Mesothelial cell of epicardium (in vitro differentiated cells): ENCODE results near the gene AKT1S1. TPM values are rescaled to one million over a fixed set of nuclear protein-coding genes. Genes with fewer than 3 reads are reported as not detected.

Experiments
- DNase-seq, 2 experiments: peaks; one replicate each; pipeline ENCODE4 v3.0.0; 2021; ENCODE audit warnings: low spot score in 2 of 2; ENCODE audit not compliant: unreplicated experiment in 2 of 2
- H3K27ac Mint-ChIP-seq: 2 replicates; pipeline ENCODE4 v1.8.0; 2021; ENCODE audit warnings: mixed read lengths
- H3K27me3 Mint-ChIP-seq: 2 replicates; pipeline ENCODE4 v1.8.0; 2021; ENCODE audit warnings: low read depth, mixed read lengths
- H3K36me3 Mint-ChIP-seq: 2 replicates; pipeline ENCODE4 v1.8.0; 2021; ENCODE audit warnings: mixed read lengths
- H3K4me1 Mint-ChIP-seq: 2 replicates; pipeline ENCODE4 v1.8.0; 2021; ENCODE audit warnings: mixed read lengths
- H3K4me3 Mint-ChIP-seq: 2 replicates; pipeline ENCODE4 v1.8.0; 2021; ENCODE audit warnings: mild to moderate bottlenecking, moderate library complexity, mixed read lengths
- H3K9me3 Mint-ChIP-seq: 2 replicates; pipeline ENCODE4 v1.8.0; 2021; ENCODE audit warnings: mixed read lengths
- total RNA-seq: library from RNA; stranded (reverse); gene quantifications from 3 replicates; pipeline ENCODE4 v1.2.1, GENCODE V29; 2021
- TF ChIP-seq, protein P1 (sequence below): fragments of 200-600 bp; sonication (generic); IDR thresholded peaks from one replicate; pipeline ENCODE4 v1.5.0; 2021; ENCODE audit warnings: antibody characterized with exemption; ENCODE audit not compliant: unreplicated experiment

AKT1S1 gene
- total RNA-seq, 1 donor from 2014 or later: 41.8 TPM

DNA sequence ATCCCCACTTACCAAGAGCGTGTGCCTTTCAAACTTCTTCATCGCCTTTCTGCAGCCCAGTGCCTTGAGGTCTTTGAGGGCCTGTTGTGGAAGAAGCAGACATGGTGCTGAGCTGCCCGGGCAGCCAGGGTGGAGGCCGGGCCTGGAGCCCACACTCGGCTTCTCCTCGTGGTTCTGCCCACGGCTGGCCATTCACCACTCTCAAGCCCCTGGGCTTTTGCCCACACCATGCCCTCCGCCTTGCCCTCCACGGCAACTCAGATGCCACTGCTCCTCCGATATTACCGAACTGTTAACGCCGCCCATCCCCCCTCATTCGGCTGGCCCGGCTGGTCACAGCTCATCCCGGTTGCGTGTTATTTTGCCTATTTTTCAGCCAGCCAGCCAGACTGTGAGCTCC, 14.2 kb upstream of the AKT1S1 start:
- Mint-ChIP-seq H3K27me3 (peaks cover 37% of the 10 kb centered on the region), H3K9me3 (no peaks in the 10 kb centered on the region), H3K27ac (no peak overlapping the region), H3K36me3 (peaks cover 4% of the 10 kb centered on the region), H3K4me1 (peaks cover 7% of the 10 kb centered on the region), H3K4me3 (no peak overlapping the region)
- no peak for DNase-seq
- TF ChIP-seq, protein P1, sequence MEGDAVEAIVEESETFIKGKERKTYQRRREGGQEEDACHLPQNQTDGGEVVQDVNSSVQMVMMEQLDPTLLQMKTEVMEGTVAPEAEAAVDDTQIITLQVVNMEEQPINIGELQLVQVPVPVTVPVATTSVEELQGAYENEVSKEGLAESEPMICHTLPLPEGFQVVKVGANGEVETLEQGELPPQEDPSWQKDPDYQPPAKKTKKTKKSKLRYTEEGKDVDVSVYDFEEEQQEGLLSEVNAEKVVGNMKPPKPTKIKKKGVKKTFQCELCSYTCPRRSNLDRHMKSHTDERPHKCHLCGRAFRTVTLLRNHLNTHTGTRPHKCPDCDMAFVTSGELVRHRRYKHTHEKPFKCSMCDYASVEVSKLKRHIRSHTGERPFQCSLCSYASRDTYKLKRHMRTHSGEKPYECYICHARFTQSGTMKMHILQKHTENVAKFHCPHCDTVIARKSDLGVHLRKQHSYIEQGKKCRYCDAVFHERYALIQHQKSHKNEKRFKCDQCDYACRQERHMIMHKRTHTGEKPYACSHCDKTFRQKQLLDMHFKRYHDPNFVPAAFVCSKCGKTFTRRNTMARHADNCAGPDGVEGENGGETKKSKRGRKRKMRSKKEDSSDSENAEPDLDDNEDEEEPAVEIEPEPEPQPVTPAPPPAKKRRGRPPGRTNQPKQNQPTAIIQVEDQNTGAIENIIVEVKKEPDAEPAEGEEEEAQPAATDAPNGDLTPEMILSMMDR: no peak

DNA sequence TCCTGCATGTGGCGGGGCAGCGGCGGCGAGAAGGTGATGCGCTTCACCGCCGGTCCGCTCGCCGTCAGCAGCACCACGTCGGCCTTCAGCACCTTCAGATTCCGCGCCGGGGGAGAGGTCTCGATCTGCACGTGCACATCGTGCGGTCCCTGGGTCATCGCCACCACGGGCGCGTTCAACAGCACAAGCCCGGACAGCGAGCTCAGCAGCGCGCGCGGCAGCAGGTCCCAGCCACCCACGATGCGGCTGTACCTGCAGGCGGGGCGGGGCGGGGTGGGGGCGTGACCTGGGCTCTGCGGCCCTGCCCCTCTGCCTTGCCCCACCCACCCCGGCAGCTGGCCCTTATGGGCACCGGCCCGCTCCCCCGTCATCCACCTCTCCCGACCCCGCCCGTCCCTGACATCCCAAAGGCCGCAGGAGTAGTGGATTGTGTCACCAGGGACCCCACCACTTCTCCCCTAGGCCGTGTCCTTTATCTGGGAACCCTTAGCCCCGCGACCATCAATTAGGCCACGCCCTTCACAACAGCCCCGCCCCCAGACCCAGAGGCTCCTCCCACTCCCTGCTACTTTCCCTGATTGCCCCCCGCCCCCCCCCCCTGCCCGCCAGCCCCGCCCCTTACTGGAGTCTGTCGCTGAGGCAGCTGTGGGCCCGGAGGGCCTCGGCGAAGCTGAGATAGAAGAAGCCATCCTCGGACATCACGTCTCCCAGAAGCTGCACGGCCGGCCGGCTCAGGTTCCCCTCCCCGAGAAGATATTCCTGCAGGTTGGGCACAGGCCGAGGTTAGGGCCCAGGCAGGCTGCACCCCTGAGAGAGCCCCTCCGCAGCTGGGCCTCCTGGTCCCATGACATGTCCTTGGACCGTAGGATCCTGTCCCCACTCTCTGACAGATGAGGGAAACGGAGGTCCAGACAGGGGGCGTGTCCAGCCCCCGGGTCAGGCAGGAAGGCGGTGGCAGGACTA, 13.5 kb upstream of the AKT1S1 start:
- Mint-ChIP-seq H3K36me3 (peaks cover 8% of the 10 kb centered on the region), H3K27ac (no peak overlapping the region), H3K27me3 (peaks cover 34% of the 10 kb centered on the region), H3K4me1 (peaks cover 6% of the 10 kb centered on the region), H3K9me3 (no peaks in the 10 kb centered on the region), H3K4me3 (peak overlapping the region; percentile 59)
- DNase-seq: no peak
- TF ChIP-seq, protein P1: no peak

DNA sequence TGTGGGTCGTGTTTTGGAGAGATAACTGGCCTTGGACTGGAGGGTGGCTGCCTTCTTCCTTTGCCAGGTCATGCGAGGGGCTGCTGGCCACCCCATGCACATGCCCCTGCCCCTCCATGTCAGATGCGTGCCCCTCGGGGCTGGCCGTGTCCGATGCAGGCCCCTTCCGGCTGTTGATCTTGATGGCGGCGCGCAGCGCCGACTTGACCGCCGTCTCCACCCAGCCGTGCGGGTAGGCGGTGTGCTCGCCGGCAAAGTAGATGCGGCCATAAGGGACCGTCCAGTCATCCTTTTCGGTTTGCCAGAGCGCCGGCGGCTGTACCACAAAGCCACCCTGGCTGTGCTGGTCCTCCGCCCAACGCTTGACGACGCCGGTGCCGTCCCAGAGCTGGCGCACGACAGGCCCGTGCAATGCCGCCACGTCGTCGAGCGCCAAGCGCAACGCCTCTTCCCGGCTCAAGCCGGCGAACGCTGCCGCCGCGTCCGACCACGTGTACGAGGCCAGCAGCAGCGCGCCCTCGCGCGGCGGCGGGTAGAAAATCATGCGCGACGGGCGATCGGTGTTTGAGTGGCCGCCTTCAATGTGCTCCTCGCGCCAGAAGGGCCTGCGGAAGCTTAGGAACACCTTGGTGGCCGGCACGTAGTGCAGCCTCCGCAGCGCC, 12.7 kb upstream of the AKT1S1 start:
- Mint-ChIP-seq H3K4me3 (peak overlapping the region; percentile 59), H3K36me3 (peaks cover 12% of the 10 kb centered on the region), H3K27ac (no peak overlapping the region), H3K9me3 (no peaks in the 10 kb centered on the region), H3K27me3 (peaks cover 34% of the 10 kb centered on the region), H3K4me1 (peaks cover 6% of the 10 kb centered on the region)
- DNase-seq: peak in 1 of 2 experiments; percentile 66
- TF ChIP-seq, protein P1: peak; percentile 74

DNA sequence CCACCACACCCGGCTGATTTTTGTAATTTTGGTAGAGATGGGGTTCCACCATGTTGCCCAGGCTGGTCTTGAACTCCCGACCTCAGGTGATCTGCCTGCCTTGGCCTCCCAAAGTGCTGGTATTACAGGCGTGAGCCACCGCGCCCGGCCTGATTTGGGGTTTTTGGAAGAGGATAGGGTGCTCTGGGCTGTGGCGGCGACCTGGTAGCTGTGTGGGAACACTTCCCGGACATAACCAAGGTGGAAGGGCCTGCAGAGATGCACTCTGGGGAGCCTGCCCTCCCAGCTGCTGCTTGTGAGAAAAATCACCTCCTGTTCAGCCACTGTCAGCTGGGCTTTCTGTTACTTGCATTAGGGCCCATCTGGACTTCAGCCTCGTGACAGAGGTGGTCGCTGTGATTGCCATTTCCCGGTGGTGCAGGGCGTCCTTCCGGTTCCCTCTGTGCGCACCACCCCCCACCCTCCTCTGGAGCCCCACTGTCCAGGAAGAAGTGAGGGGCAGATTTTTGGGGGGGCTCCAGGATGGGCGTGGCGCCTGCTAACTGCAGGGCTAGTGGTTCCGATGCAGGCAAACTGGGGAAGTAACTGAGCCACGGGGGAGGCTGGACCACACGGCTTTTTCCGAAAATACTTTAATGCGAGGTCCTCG, 12.0 kb upstream of the AKT1S1 start:
- no peak for DNase-seq
- H3K4me3 Mint-ChIP-seq: peak overlapping the region; percentile 13

DNA sequence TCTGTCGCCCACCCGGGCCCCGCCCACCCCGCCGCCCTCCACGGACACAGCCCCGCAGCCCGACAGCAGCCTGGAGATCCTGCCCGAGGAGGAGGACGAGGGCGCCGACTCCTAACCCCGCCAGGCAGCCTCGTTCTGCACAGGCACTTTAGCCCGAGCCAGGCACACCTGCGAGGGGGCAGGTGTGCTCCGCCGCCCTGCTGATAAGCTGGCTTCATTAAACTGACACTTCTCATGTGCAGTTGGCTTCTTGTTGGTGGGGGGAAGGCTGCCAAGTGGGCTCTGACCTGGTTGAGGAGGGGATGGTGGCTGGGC, 11.3 kb upstream of the AKT1S1 start:
- Mint-ChIP-seq H3K27me3 (peaks cover 33% of the 10 kb centered on the region), H3K4me3 (no peak overlapping the region), H3K27ac (no peak overlapping the region), H3K9me3 (no peaks in the 10 kb centered on the region), H3K4me1 (peaks cover 6% of the 10 kb centered on the region), H3K36me3 (peaks cover 22% of the 10 kb centered on the region)
- no peak for DNase-seq
- TF ChIP-seq, protein P1: no peak

More for the DNA sequence above, 12.0 kb upstream of the AKT1S1 start:
- H3K27ac Mint-ChIP-seq: no peak overlapping the region
- no peaks in the 10 kb centered on the region for H3K9me3 Mint-ChIP-seq
- H3K27me3 Mint-ChIP-seq: peaks cover 33% of the 10 kb centered on the region
- TF ChIP-seq, protein P1: no peak
- peaks cover 6% of the 10 kb centered on the region for H3K4me1 Mint-ChIP-seq
- H3K36me3 Mint-ChIP-seq: peaks cover 18% of the 10 kb centered on the region
